H9 (cell line): Measurements from ENCODE around the gene VRK3. TPM values are rescaled to one million over a fixed set of nuclear protein-coding genes. Genes with fewer than 3 reads are reported as not detected.

Experiments
- DNase-seq: peaks from one replicate; pipeline ENCODE4 v3.0.0-alpha.2; 2017
- H2AFZ ChIP-seq: one replicate; pipeline ENCODE4 v1.6.1; 2013; ENCODE audit warnings: mild to moderate bottlenecking, low read length, control low read depth, moderate library complexity
- H2AK5ac ChIP-seq: 2 replicates; pipeline ENCODE4 v1.6.1; 2013; ENCODE audit warnings: low read length, control low read depth, mixed read lengths; ENCODE audit not compliant: insufficient read length
- H2BK120ac ChIP-seq: one replicate; pipeline ENCODE4 v1.6.1; 2013; ENCODE audit warnings: low read depth, mild to moderate bottlenecking, low read length, control low read depth, inconsistent platforms; ENCODE audit not compliant: poor library complexity, severe bottlenecking
- H2BK12ac ChIP-seq: 2 replicates; pipeline ENCODE4 v1.6.1; 2013; ENCODE audit warnings: low read length, control low read depth, mixed read lengths, low read depth; ENCODE audit not compliant: insufficient read length
- H2BK15ac ChIP-seq: 2 replicates; pipeline ENCODE4 v1.6.1; 2013; ENCODE audit warnings: low read depth, low read length, control low read depth
- H2BK20ac ChIP-seq: one replicate; pipeline ENCODE4 v1.6.1; 2013; ENCODE audit warnings: low read depth, mild to moderate bottlenecking, low read length, control low read depth, inconsistent platforms; ENCODE audit not compliant: poor library complexity, severe bottlenecking
- H2BK5ac ChIP-seq: 2 replicates; pipeline ENCODE4 v1.6.1; 2013; ENCODE audit warnings: low read length, control low read depth, mixed read lengths; ENCODE audit not compliant: insufficient read length
- H3K14ac ChIP-seq: 2 replicates; pipeline ENCODE4 v1.6.1; 2013; ENCODE audit warnings: low read length, control low read depth; ENCODE audit not compliant: insufficient read depth
- H3K18ac ChIP-seq: 2 replicates; pipeline ENCODE4 v1.6.1; 2013; ENCODE audit warnings: low read depth, mild to moderate bottlenecking, mixed read lengths, low read length, control low read depth; ENCODE audit not compliant: insufficient read length
- H3K23ac ChIP-seq: 2 replicates; pipeline ENCODE4 v1.6.1; 2013; ENCODE audit warnings: low read length, control low read depth, mixed read lengths, low read depth; ENCODE audit not compliant: insufficient read length
- H3K23me2 ChIP-seq: 2 replicates; pipeline ENCODE4 v1.6.1; 2013; ENCODE audit warnings: low read depth, mild to moderate bottlenecking, mixed read lengths, low read length, control low read depth; ENCODE audit not compliant: insufficient read length, poor library complexity, severe bottlenecking
- H3K27ac ChIP-seq: 2 replicates; pipeline ENCODE4 v1.5.1; 2013; ENCODE audit warnings: low read length, control low read depth, mixed read lengths, low read depth; ENCODE audit not compliant: insufficient read length
- H3K27me3 ChIP-seq: 2 replicates; pipeline ENCODE4 v1.6.1; 2013; ENCODE audit warnings: low read length, control low read depth, inconsistent platforms; ENCODE audit not compliant: insufficient read depth
- H3K4ac ChIP-seq: 2 replicates; pipeline ENCODE4 v1.6.1; 2013; ENCODE audit warnings: low read depth, mild to moderate bottlenecking, control low read depth, inconsistent platforms, low read length, moderate library complexity
- H3K4me1 ChIP-seq: 2 replicates; pipeline ENCODE4 v1.6.1; 2013; ENCODE audit warnings: low read length, control low read depth, inconsistent platforms; ENCODE audit not compliant: insufficient read depth
- H3K4me2 ChIP-seq: 2 replicates; pipeline ENCODE4 v1.6.1; 2013; ENCODE audit warnings: low read length, control low read depth, mixed read lengths; ENCODE audit not compliant: insufficient read length, insufficient read depth
- H3K56ac ChIP-seq: 2 replicates; pipeline ENCODE4 v1.6.1; 2013; ENCODE audit warnings: low read depth, mild to moderate bottlenecking, mixed read lengths, low read length, control low read depth; ENCODE audit not compliant: insufficient read length
- H3K79me1 ChIP-seq: 2 replicates; pipeline ENCODE4 v1.6.1; 2013; ENCODE audit warnings: low read depth, mild to moderate bottlenecking, moderate library complexity, low read length, control low read depth, inconsistent platforms; ENCODE audit not compliant: insufficient read depth, poor library complexity, severe bottlenecking
- H3K79me2 ChIP-seq: 2 replicates; pipeline ENCODE4 v1.6.1; 2013; ENCODE audit warnings: low read length, control low read depth, inconsistent platforms; ENCODE audit not compliant: insufficient read depth
- H3K9ac ChIP-seq: 2 replicates; pipeline ENCODE4 v1.6.1; 2013; ENCODE audit warnings: low read length, control low read depth, mixed read lengths; ENCODE audit not compliant: insufficient read length; ENCODE audit errors: extremely low read depth
- H3K9me3 ChIP-seq: one replicate; pipeline ENCODE4 v1.6.1; 2013; ENCODE audit warnings: low read depth, low read length, inconsistent platforms; ENCODE audit not compliant: control insufficient read depth
- H3T11ph ChIP-seq: one replicate; pipeline ENCODE4 v1.6.1; 2013; ENCODE audit warnings: mild to moderate bottlenecking, low read length, control low read depth, inconsistent platforms
- H4K20me1 ChIP-seq: one replicate; pipeline ENCODE4 v1.6.1; 2013; ENCODE audit not compliant: control insufficient read depth, insufficient read length, insufficient read depth
- H4K5ac ChIP-seq: 2 replicates; pipeline ENCODE4 v1.6.1; 2013; ENCODE audit warnings: low read depth, mild to moderate bottlenecking, mixed read lengths, low read length, control low read depth; ENCODE audit not compliant: insufficient read length
- H4K8ac ChIP-seq: replicated peaks from 2 replicates; pipeline ENCODE4 v1.6.1; 2013; ENCODE audit warnings: low read length, control low read depth, mixed read lengths, low read depth; ENCODE audit not compliant: insufficient read length
- H4K91ac ChIP-seq: 2 replicates; pipeline ENCODE4 v1.6.1; 2013; ENCODE audit warnings: low read depth, mild to moderate bottlenecking, moderate library complexity, mixed read lengths, low read length, control low read depth; ENCODE audit not compliant: insufficient read length
- H3K27ac Mint-ChIP-seq, 3 experiments: 2 replicates in 2 of 3; 3 replicates in 1 of 3; pipeline ENCODE4 v1.8.0; 2020 to 2021; ENCODE audit warnings: mixed read lengths in 3 of 3, mild to moderate bottlenecking in 1 of 3, moderate library complexity in 1 of 3
- H3K27me3 Mint-ChIP-seq: 2 replicates; pipeline ENCODE4 v1.8.0; 2021; ENCODE audit warnings: low read depth, mild to moderate bottlenecking, moderate library complexity, mixed read lengths
- H3K36me3 Mint-ChIP-seq, 3 experiments: 2 replicates in 2 of 3; 3 replicates in 1 of 3; pipeline ENCODE4 v1.8.0; 2020 to 2021; ENCODE audit warnings: low read depth in 3 of 3, mixed read lengths in 3 of 3; ENCODE audit not compliant: insufficient read depth in 1 of 3
- H3K4me1 Mint-ChIP-seq, 2 experiments: 2 replicates each; pipeline ENCODE4 v1.8.0; 2020; ENCODE audit warnings: mixed read lengths in 2 of 2
- H3K4me3 Mint-ChIP-seq, 2 experiments: 2 replicates in 1 of 2; 3 replicates in 1 of 2; pipeline ENCODE4 v1.8.0; 2020 to 2021; ENCODE audit warnings: mild to moderate bottlenecking in 2 of 2, mixed read lengths in 2 of 2, moderate library complexity in 1 of 2
- H3K9me3 Mint-ChIP-seq, 2 experiments: 2 replicates in 1 of 2; 3 replicates in 1 of 2; pipeline ENCODE4 v1.8.0; 2020; ENCODE audit warnings: mild to moderate bottlenecking in 2 of 2, mixed read lengths in 2 of 2, moderate library complexity in 1 of 2
- CTCF ChIP-seq: fragments of 200-600 bp; sonication (generic); conservative IDR thresholded peaks from 3 replicates; pipeline ENCODE4 v1.8.0; 2021; ENCODE audit warnings: antibody characterized with exemption, mild to moderate bottlenecking
- WGBS: extraction: QIAGEN DNeasy Blood & Tissue Kit; methylation state at CpG from one replicate; pipeline ENCODE4 v1.1.7; 2013; ENCODE audit warnings: missing lambda C conversion rate, low lambda C conversion rate, mixed read lengths; ENCODE audit not compliant: insufficient read length; ENCODE audit errors: extremely low coverage; 5-methylcytosine and 5-hydroxymethylcytosine counted together
- total RNA-seq: library from RNA; stranded (reverse); gene quantifications from 2 replicates; pipeline ENCODE4 v1.2.1, GENCODE V29; 2021

Gene VRK3
- total RNA-seq, 1 experiment from 2014 or later: 33.5 TPM

GRCh38 chr19:49999371-50000010 lies 25.7 kb downstream of the VRK3 start:
- H2BK15ac ChIP-seq: no peak overlapping the region
- no peaks in the 10 kb centered on the region for H3K23me2 ChIP-seq
- no peaks in the 10 kb centered on the region for H4K20me1 ChIP-seq
- H3K27ac ChIP-seq: no peak overlapping the region
- no peak overlapping the region for H4K8ac ChIP-seq
- no peak overlapping the region for H3T11ph ChIP-seq
- no peak overlapping the region for H4K91ac ChIP-seq
- H3K4ac ChIP-seq: no peak overlapping the region
- H3K27ac Mint-ChIP-seq: no peak overlapping the region
- no peak overlapping the region for H2AK5ac ChIP-seq
- no peaks in the 10 kb centered on the region for H3K9me3 ChIP-seq
- no peak overlapping the region for H2BK120ac ChIP-seq
- H4K5ac ChIP-seq: no peak overlapping the region
- H3K23ac ChIP-seq: no peak overlapping the region
- H3K36me3 Mint-ChIP-seq: peaks cover 2 to 41% (median 30%) of the 10 kb centered on the region in 3 experiments; a peak in 6 of 7 replicates
- H3K9ac ChIP-seq: no peak overlapping the region
- H3K4me2 ChIP-seq: no peak overlapping the region
- H2BK20ac ChIP-seq: no peak overlapping the region
- H3K56ac ChIP-seq: no peak overlapping the region
- H3K79me2 ChIP-seq: no peaks in the 10 kb centered on the region
- H3K14ac ChIP-seq: no peak overlapping the region
- H3K27me3 Mint-ChIP-seq: no peaks in the 10 kb centered on the region
- H2BK12ac ChIP-seq: no peak overlapping the region
- no peak overlapping the region for H2BK5ac ChIP-seq
- no peak overlapping the region for H3K18ac ChIP-seq
- no peak for TF ChIP-seq CTCF
- H3K79me1 ChIP-seq: no peaks in the 10 kb centered on the region
- no peak for DNase-seq
- H3K4me1 Mint-ChIP-seq: no peaks in the 10 kb centered on the region
- no peak overlapping the region for H3K4me3 Mint-ChIP-seq
- H3K9me3 Mint-ChIP-seq: no peaks in the 10 kb centered on the region
- no peak overlapping the region for H2AFZ ChIP-seq
- H3K4me1 ChIP-seq: no peaks in the 10 kb centered on the region
- WGBS: no CpG with 5 or more reads among the region's 6 CpGs
- no peaks in the 10 kb centered on the region for H3K27me3 ChIP-seq
